Measurements from ENCODE around the gene CENPE.

The CENPE gene

GRCh38 chr4:103075894-103076746 is 122.0 kb downstream of the CENPE start:
- DNase-seq = peak in 54 of 56 donors; percentile 7 to 84 (median 59)

- DNase-seq = no peak
Observed at GRCh38 chr4:103075435-103075893, 122.7 kb downstream of the CENPE start.

- no peak for DNase-seq
Observed at GRCh38 chr4:103074744-103075434, 123.3 kb downstream of the CENPE start.

GRCh38 chr4:103073792-103074438 is 124.2 kb downstream of the CENPE start:
- no peak for DNase-seq

- no peak for DNase-seq
Observed at GRCh38 chr4:103067841-103068547, 130.1 kb downstream of the CENPE start.

- no peak for DNase-seq
Observed at GRCh38 chr4:103060453-103061148, 137.5 kb downstream of the CENPE start.

All from nucleus accumbens (tissue), 56 donors.